Caco-2 (cell line): Measurements from ENCODE around the gene C11orf24. TPM values are rescaled to one million over a fixed set of nuclear protein-coding genes. Genes with fewer than 3 reads are reported as not detected.
A peak's percentile ranks its signal among the peaks of the same experiment; 100 is the strongest.
"Not testable (repeated sequence)": the region's sequence is repeated elsewhere in the genome, so short reads cannot be mapped to it uniquely, and the experiment has no call there.

Source experiments
- BruUV-seq: library from RNA; stranded (reverse); fragments of 400-500 nt; replicated peaks from 2 replicates; lab custom pipeline; 2021; lab: Mats Ljungman, UMichigan
- CTCF ChIA-PET: fragments of 300-600 bp; sonication (Branson Sonifier 250); formaldehyde crosslinking; loops from one replicate; lab custom pipeline; 2022; ENCODE audit warnings: antibody characterized with exemption; lab: Charles Lee
- POLR2A ChIA-PET: fragments of 300-600 bp; sonication (Branson Sonifier 250); formaldehyde crosslinking; loops from one replicate; lab custom pipeline; 2022; ENCODE audit warnings: antibody characterized with exemption; lab: Charles Lee
- DNase-seq, 2 experiments: peaks; one replicate each; pipeline versions ENCODE4 v3.0.0 to v3.0.0-alpha.2; 2020 to 2022
- H3K27me3 ChIP-seq: replicated peaks from 2 replicates; pipeline ENCODE4 v1.6.0; 2011; ENCODE audit warnings: low read length; ENCODE audit not compliant: control insufficient read depth, insufficient read depth
- H3K36me3 ChIP-seq: 2 replicates; pipeline ENCODE4 v1.5.1; 2011; ENCODE audit warnings: low read length; ENCODE audit not compliant: control insufficient read depth, insufficient read depth
- H3K4me1 ChIP-seq: fragments of 250-450 bp; sonication (Bioruptor Pico); 2 replicates; pipeline ENCODE4 v1.5.1; 2020; ENCODE audit warnings: mild to moderate bottlenecking
- H3K4me3 ChIP-seq: 2 replicates; pipeline ENCODE4 v1.5.1; 2011; ENCODE audit warnings: low read depth, mild to moderate bottlenecking, control low read depth, low read length
- H3K9me3 ChIP-seq: fragments of 250-450 bp; sonication (Bioruptor Pico); 2 replicates; pipeline ENCODE4 v1.5.1; 2020; ENCODE audit warnings: mild to moderate bottlenecking, moderate library complexity
- H3K27ac Mint-ChIP-seq: one replicate; pipeline ENCODE4 v1.8.0; 2022; ENCODE audit warnings: mixed read lengths; ENCODE audit not compliant: unreplicated experiment
- H3K27me3 Mint-ChIP-seq: one replicate; pipeline ENCODE4 v1.8.0; 2022; ENCODE audit warnings: mixed read lengths; ENCODE audit not compliant: insufficient read depth, unreplicated experiment
- H3K36me3 Mint-ChIP-seq: one replicate; pipeline ENCODE4 v1.8.0; 2022; ENCODE audit warnings: mild to moderate bottlenecking, mixed read lengths; ENCODE audit not compliant: insufficient read depth, unreplicated experiment
- H3K4me1 Mint-ChIP-seq: one replicate; pipeline ENCODE4 v1.8.0; 2022; ENCODE audit warnings: low read depth, mixed read lengths; ENCODE audit not compliant: unreplicated experiment
- H3K4me3 Mint-ChIP-seq: one replicate; pipeline ENCODE4 v1.8.0; 2022; ENCODE audit warnings: mild to moderate bottlenecking, moderate library complexity, mixed read lengths; ENCODE audit not compliant: unreplicated experiment
- H3K9me3 Mint-ChIP-seq: one replicate; pipeline ENCODE4 v1.8.0; 2022; ENCODE audit warnings: mixed read lengths; ENCODE audit not compliant: unreplicated experiment
- intact Hi-C: fragments of 100-400 bp; cut with micrococcal nuclease; formaldehyde crosslinking; loops from one replicate; pipeline ENCODE4 v1.10.0; 2022; ENCODE audit not compliant: unreplicated experiment
- total RNA-seq: library from RNA; stranded (reverse); gene quantifications from 2 replicates; pipeline ENCODE4 v1.2.3, GENCODE V29; 2022
- TF ChIP-seq, protein P1 (sequence below), 2 experiments: fragments of 200-600 bp in 1 of 2; IDR thresholded peaks; 1 replicate in 1 of 2; 2 replicates in 1 of 2; pipeline versions ENCODE4 v1.5.1 to v1.8.0; 2011 to 2022; ENCODE audit warnings: antibody characterized with exemption in 1 of 2, control low read depth in 1 of 2, inconsistent platforms in 1 of 2, low read depth in 1 of 2, low read length in 1 of 2, mild to moderate bottlenecking in 1 of 2, moderate library complexity in 1 of 2; ENCODE audit not compliant: insufficient read depth in 1 of 2, severe bottlenecking in 1 of 2, unreplicated experiment in 1 of 2

Gene C11orf24
- total RNA-seq, 1 experiment from 2014 or later, result 79.8 TPM

DNA sequence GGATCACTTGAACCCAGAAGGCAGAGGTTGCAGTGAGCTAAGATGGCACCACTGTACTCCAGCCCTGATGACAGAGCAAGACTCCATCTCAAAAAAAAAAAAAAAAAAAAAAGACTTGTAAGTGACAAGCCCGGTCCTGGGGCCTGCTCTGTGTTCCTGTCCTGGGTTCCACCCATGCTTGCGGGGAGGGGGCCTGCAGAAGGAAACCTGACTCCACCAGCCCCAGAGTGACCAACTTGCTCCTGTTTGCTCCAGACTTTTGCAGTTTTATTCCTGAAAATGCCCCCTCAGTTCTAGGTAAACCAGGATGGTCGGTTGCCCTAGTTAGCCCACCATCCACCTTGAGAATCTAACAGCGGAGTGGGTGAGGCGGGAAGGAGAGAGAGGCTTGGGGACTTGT, 30.5 kb upstream of the C11orf24 start:
- Mint-ChIP-seq H3K9me3 (peaks cover 12% of the 10 kb centered on the region), H3K27me3 (no peaks in the 10 kb centered on the region), H3K27ac (no peak overlapping the region), H3K4me1 (peaks cover 22% of the 10 kb centered on the region), H3K36me3 (peaks cover 18% of the 10 kb centered on the region), H3K4me3 (no peak overlapping the region)
- BruUV-seq, result no TSS peak
- TF ChIP-seq, protein P1, sequence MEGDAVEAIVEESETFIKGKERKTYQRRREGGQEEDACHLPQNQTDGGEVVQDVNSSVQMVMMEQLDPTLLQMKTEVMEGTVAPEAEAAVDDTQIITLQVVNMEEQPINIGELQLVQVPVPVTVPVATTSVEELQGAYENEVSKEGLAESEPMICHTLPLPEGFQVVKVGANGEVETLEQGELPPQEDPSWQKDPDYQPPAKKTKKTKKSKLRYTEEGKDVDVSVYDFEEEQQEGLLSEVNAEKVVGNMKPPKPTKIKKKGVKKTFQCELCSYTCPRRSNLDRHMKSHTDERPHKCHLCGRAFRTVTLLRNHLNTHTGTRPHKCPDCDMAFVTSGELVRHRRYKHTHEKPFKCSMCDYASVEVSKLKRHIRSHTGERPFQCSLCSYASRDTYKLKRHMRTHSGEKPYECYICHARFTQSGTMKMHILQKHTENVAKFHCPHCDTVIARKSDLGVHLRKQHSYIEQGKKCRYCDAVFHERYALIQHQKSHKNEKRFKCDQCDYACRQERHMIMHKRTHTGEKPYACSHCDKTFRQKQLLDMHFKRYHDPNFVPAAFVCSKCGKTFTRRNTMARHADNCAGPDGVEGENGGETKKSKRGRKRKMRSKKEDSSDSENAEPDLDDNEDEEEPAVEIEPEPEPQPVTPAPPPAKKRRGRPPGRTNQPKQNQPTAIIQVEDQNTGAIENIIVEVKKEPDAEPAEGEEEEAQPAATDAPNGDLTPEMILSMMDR (IDR thresholded peaks at IDR 0.05; ENCODE audit: insufficient read depth in 1 of 2, low read depth in 1 of 2, low read length in 1 of 2, severe bottlenecking in 1 of 2, unreplicated experiment in 1 of 2), result no peak
- Histone ChIP-seq H3K9me3 (peaks cover 17% of the 10 kb centered on the region), H3K4me3 (no peak overlapping the region), H3K27me3 (no peaks in the 10 kb centered on the region), H3K4me1 (peaks cover 30% of the 10 kb centered on the region), H3K36me3 (no peaks in the 10 kb centered on the region)
- intact Hi-C loops, result no loop called here
- ChIA-PET CTCF (interaction anchor here (0.7 to 1.0 kb wide), 2 partner anchors 34 to 158 kb away, joined by 3 to 4 read pairs; partner anchors contain the start of gene PPP6R3), POLR2A (interaction anchor here (0.6 to 1.3 kb wide), 2 partner anchors 11 to 22 kb away, joined by 4 to 6 read pairs; no protein-coding TSS in a partner anchor)
- peak in 1 of 2 experiments; percentile 37 for DNase-seq

DNA sequence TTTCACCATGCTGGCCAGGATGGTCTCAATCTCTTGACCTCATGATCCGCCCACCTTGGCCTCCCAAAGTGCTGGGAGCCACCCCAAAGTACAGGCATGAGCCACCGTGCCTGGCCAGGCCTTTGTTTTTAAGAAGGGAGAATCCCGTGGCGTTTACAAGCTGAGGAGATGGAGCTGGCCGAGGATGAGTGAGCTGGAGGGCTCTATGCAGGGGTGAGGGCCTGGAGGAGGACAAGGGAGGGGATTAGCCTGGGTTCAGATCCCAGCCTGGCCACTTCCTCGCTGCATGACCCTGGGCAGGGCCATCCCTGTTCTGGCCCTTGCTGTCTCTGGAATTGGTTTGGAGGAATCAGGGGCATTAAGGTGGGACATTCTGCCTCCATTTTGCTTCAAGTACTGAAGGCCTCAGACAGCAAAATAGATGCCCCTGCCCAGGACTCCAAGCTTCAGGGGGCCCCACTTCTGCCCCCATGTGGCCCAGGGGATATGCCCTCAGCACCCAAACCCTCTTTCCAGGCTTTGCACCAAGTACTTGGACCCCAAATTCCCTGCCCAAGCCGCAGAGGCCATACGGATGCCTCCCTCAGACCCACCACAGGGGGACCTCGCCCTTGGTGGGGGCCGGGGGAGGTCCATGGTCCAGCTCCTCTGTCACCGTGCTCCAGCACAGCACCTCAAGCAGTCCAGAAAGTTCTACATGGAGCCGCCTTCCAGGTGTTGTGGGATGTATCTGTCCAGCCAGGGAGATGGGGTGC, 28.5 kb upstream of the C11orf24 start:
- Mint-ChIP-seq H3K4me1 (peaks cover 27% of the 10 kb centered on the region), H3K36me3 (peaks cover 10% of the 10 kb centered on the region), H3K27ac (no peak overlapping the region), H3K4me3 (no peak overlapping the region), H3K9me3 (peaks cover 12% of the 10 kb centered on the region), H3K27me3 (no peaks in the 10 kb centered on the region)
- no TSS peak for BruUV-seq
- CTCF ChIA-PET, result interaction anchor here (0.6 to 2.8 kb wide), 2 partner anchors 43 to 199 kb away, joined by 10 to 35 read pairs; no protein-coding TSS in a partner anchor
- peaks cover 17% of the 10 kb centered on the region for H3K9me3 ChIP-seq
- no peak for DNase-seq
- intact Hi-C loops, result no loop called here
- POLR2A ChIA-PET, result interaction anchor here (0.6 kb wide), 1 partner anchor 43 kb away, joined by 4 read pairs; no protein-coding TSS in a partner anchor
- H3K4me1 ChIP-seq, result peaks cover 39% of the 10 kb centered on the region
- TF ChIP-seq, protein P1 (IDR thresholded peaks at IDR 0.05; ENCODE audit: insufficient read depth in 1 of 2, low read depth in 1 of 2, low read length in 1 of 2, severe bottlenecking in 1 of 2, unreplicated experiment in 1 of 2), result no peak
- no peaks in the 10 kb centered on the region for H3K36me3 ChIP-seq
- H3K27me3 ChIP-seq, result no peaks in the 10 kb centered on the region
- no peak overlapping the region for H3K4me3 ChIP-seq

- H3K4me3 ChIP-seq, DNase-seq, H3K27me3 Mint-ChIP-seq, H3K9me3 Mint-ChIP-seq, H3K36me3 ChIP-seq, H3K27me3 ChIP-seq, BruUV-seq: not testable (repeated sequence)
- H3K4me1 ChIP-seq, result peaks cover 39% of the 10 kb centered on the region
- ChIA-PET CTCF (interaction anchor here (0.6 to 4.4 kb wide), 7 partner anchors 11 to 198 kb away, joined by 10 to 100 read pairs (median 14); partner anchors contain the start of gene C11orf24), POLR2A (interaction anchor here (0.6 to 4.0 kb wide), 3 partner anchors 15 to 42 kb away, joined by 3 to 43 read pairs (median 4); partner anchors contain the start of gene C11orf24)
- intact Hi-C loops, result loop anchor here (2.0 to 10.0 kb wide), 3 partner anchors 43 to 175 kb away; partner anchors contain the start of gene CHKA
- peak overlapping the region; percentile 89 for H3K27ac Mint-ChIP-seq
- peaks cover 12% of the 10 kb centered on the region for H3K9me3 ChIP-seq
- peak overlapping the region; percentile 73 for H3K4me3 Mint-ChIP-seq
- peaks cover 10% of the 10 kb centered on the region for H3K36me3 Mint-ChIP-seq
- H3K4me1 Mint-ChIP-seq, result peaks cover 27% of the 10 kb centered on the region
Measured at GRCh38 chr11:68299517-68299879, 27.7 kb upstream of the C11orf24 start.
